H1 (cell line): ENCODE measurements around the gene ELOVL1. TPM values are rescaled to one million over a fixed set of nuclear protein-coding genes. Genes with fewer than 3 reads are reported as not detected.

Experiments used
- CTCF ChIA-PET: fragments of 300-600 bp; sonication (Branson Sonifier 250); formaldehyde crosslinking; loops from one replicate; lab custom pipeline; 2021; ENCODE audit not compliant: partially characterized antibody; lab: Charles Lee
- POLR2A ChIA-PET: fragments of 300-600 bp; sonication (Branson Sonifier 250); formaldehyde crosslinking; loops from one replicate; lab custom pipeline; 2021; ENCODE audit warnings: inconsistent platforms; ENCODE audit not compliant: partially characterized antibody; lab: Charles Lee
- DNase-seq, 2 experiments: peaks; one replicate each; pipeline versions ENCODE4 v3.0.0 to v3.0.0-alpha.2; 2010 to 2022; ENCODE audit warnings: low spot score in 2 of 2, low read depth in 1 of 2, mixed read lengths in 1 of 2
- FAIRE-seq: peaks from 2 replicates; lab custom pipeline; 2011; peaks lifted over from hg19 to GRCh38; lab: Jason Lieb, UNC
- H2AFZ ChIP-seq: 2 replicates; pipeline ENCODE4 v1.8.1; 2012; ENCODE audit warnings: low read length, inconsistent platforms
- H2AK5ac ChIP-seq: 2 replicates; pipeline ENCODE4 v1.6.1; 2013; ENCODE audit warnings: low read depth, low read length
- H2BK120ac ChIP-seq: replicated peaks from 2 replicates; pipeline ENCODE3; 2013; ENCODE audit warnings: low read depth, low read length, inconsistent platforms
- H2BK12ac ChIP-seq: 2 replicates; pipeline ENCODE4 v1.6.1; 2013; ENCODE audit warnings: low read depth, low read length
- H2BK15ac ChIP-seq: 2 replicates; pipeline ENCODE4 v1.6.1; 2013; ENCODE audit warnings: low read length
- H2BK20ac ChIP-seq: 2 replicates; pipeline ENCODE4 v1.6.1; 2013; ENCODE audit warnings: low read length
- H2BK5ac ChIP-seq: 2 replicates; pipeline ENCODE4 v1.6.1; 2013; ENCODE audit warnings: low read depth, low read length
- H3K14ac ChIP-seq: 2 replicates; pipeline ENCODE4 v1.6.1; 2013; ENCODE audit warnings: inconsistent platforms; ENCODE audit not compliant: insufficient read length
- H3K18ac ChIP-seq: 2 replicates; pipeline ENCODE4 v1.6.1; 2013; ENCODE audit warnings: low read length; ENCODE audit errors: extremely low read depth
- H3K23ac ChIP-seq: 2 replicates; pipeline ENCODE4 v1.6.1; 2013; ENCODE audit warnings: inconsistent platforms; ENCODE audit not compliant: insufficient read length
- H3K23me2 ChIP-seq: 2 replicates; pipeline ENCODE4 v1.6.1; 2013; ENCODE audit warnings: low read depth, low read length
- H3K27ac ChIP-seq: 2 replicates; pipeline ENCODE4 v1.6.1; 2011; ENCODE audit warnings: low read depth, low read length, inconsistent platforms
- H3K27me3 ChIP-seq, 4 experiments: replicated peaks in 1 of 4; 1 replicate in 1 of 4; 2 replicates in 3 of 4; pipeline versions ENCODE4 v1.6.1 to v1.8.1; 2011 to 2013; ENCODE audit warnings: low read length in 3 of 4, mild to moderate bottlenecking in 3 of 4, inconsistent platforms in 2 of 4, mixed read lengths in 2 of 4, moderate library complexity in 1 of 4; ENCODE audit not compliant: control insufficient read depth in 3 of 4, insufficient read depth in 3 of 4; ENCODE audit errors: extremely low read depth in 1 of 4
- H3K36me3 ChIP-seq, 4 experiments: 2 replicates each; pipeline versions ENCODE4 v1.6.1 to v1.8.1; 2011 to 2013; ENCODE audit warnings: mild to moderate bottlenecking in 4 of 4, low read length in 3 of 4, moderate library complexity in 2 of 4, control low read depth in 1 of 4, inconsistent platforms in 1 of 4; ENCODE audit not compliant: insufficient read depth in 4 of 4, control insufficient read depth in 2 of 4
- H3K4ac ChIP-seq: replicated peaks from 2 replicates; pipeline ENCODE3; 2013; ENCODE audit warnings: low read length, low read depth, mixed read lengths, inconsistent platforms; ENCODE audit not compliant: insufficient read length
- H3K4me1 ChIP-seq, 4 experiments: replicated peaks in 1 of 4; 1 replicate in 1 of 4; 2 replicates in 3 of 4; pipeline versions ENCODE4 v1.6.1 to v1.8.1; 2011 to 2013; ENCODE audit warnings: low read length in 3 of 4, inconsistent platforms in 2 of 4, mixed read lengths in 1 of 4; ENCODE audit not compliant: insufficient read depth in 4 of 4, control insufficient read depth in 3 of 4
- H3K4me2 ChIP-seq, 2 experiments: 2 replicates each; pipeline versions ENCODE4 v1.6.1 to v1.8.1; 2011 to 2013; ENCODE audit warnings: low read depth in 2 of 2, low read length in 2 of 2, control low read depth in 1 of 2, inconsistent platforms in 1 of 2, mild to moderate bottlenecking in 1 of 2; ENCODE audit not compliant: insufficient read depth in 1 of 2
- H3K4me3 ChIP-seq, 4 experiments: fragments of 200-600, 300-600 bp in 1 of 4; sonication (generic), shearing (Covaris generic), sonication (Bioruptor Twin) in 1 of 4; 2 replicates each; pipeline versions ENCODE4 v1.5.1 to v1.8.1; 2011 to 2016; ENCODE audit warnings: low read length in 4 of 4, low read depth in 3 of 4, control low read depth in 2 of 4, inconsistent platforms in 2 of 4, mild to moderate bottlenecking in 2 of 4, mixed read lengths in 1 of 4, moderate library complexity in 1 of 4; ENCODE audit not compliant: insufficient read depth in 2 of 4; ENCODE audit errors: extremely low read depth in 1 of 4
- H3K56ac ChIP-seq: replicated peaks from 2 replicates; pipeline ENCODE3; 2013; ENCODE audit warnings: low read depth, mild to moderate bottlenecking, mixed read lengths, low read length, inconsistent platforms; ENCODE audit not compliant: insufficient read length
- H3K79me1 ChIP-seq: 2 replicates; pipeline ENCODE4 v1.6.1; 2013; ENCODE audit warnings: low read depth, low read length, control low read depth
- H3K79me2 ChIP-seq, 2 experiments: 2 replicates each; pipeline versions ENCODE4 v1.6.1 to v1.8.1; 2012 to 2013; ENCODE audit warnings: low read length in 2 of 2, mild to moderate bottlenecking in 2 of 2, inconsistent platforms in 1 of 2; ENCODE audit not compliant: insufficient read depth in 2 of 2, control insufficient read depth in 1 of 2
- H3K9ac ChIP-seq, 4 experiments: replicated peaks in 1 of 4; 1 replicate in 1 of 4; 2 replicates in 3 of 4; pipeline versions ENCODE4 v1.6.1 to v1.8.1; 2011 to 2013; ENCODE audit warnings: low read depth in 3 of 4, low read length in 3 of 4, control low read depth in 2 of 4, mild to moderate bottlenecking in 2 of 4, moderate library complexity in 2 of 4, inconsistent platforms in 1 of 4; ENCODE audit errors: extremely low read depth in 1 of 4
- H3K9me3 ChIP-seq, 2 experiments: 2 replicates each; pipeline versions ENCODE4 v1.6.1 to v1.8.1; 2012 to 2013; ENCODE audit warnings: mild to moderate bottlenecking in 2 of 2, moderate library complexity in 2 of 2, control low read depth in 1 of 2, inconsistent platforms in 1 of 2, low read depth in 1 of 2, low read length in 1 of 2, mixed read lengths in 1 of 2; ENCODE audit not compliant: insufficient read depth in 2 of 2
- H4K20me1 ChIP-seq, 2 experiments: replicated peaks in 1 of 2; 2 replicates each; pipeline versions ENCODE3 to v1.8.1; 2011 to 2013; ENCODE audit warnings: inconsistent platforms in 2 of 2, low read length in 2 of 2, mild to moderate bottlenecking in 1 of 2; ENCODE audit not compliant: insufficient read depth in 2 of 2, control insufficient read depth in 1 of 2
- H4K5ac ChIP-seq: 2 replicates; pipeline ENCODE4 v1.6.1; 2013; ENCODE audit warnings: low read length, low read depth, mixed read lengths, inconsistent platforms; ENCODE audit not compliant: insufficient read length
- H4K8ac ChIP-seq: 2 replicates; pipeline ENCODE4 v1.8.0; 2013; ENCODE audit warnings: mild to moderate bottlenecking, moderate library complexity, low read length, inconsistent platforms; ENCODE audit not compliant: insufficient read depth; ENCODE audit errors: extremely low read depth
- H4K91ac ChIP-seq: replicated peaks from 2 replicates; pipeline ENCODE3; 2013; ENCODE audit warnings: low read length, mixed read lengths, inconsistent platforms; ENCODE audit not compliant: insufficient read length
- TCF12 ChIP-seq: IDR thresholded peaks from 2 replicates; pipeline ENCODE4 v1.6.1; 2011; ENCODE audit warnings: low read depth, mild to moderate bottlenecking, low read length
- WGBS, 2 experiments: shearing (Covaris generic) in 1 of 2; methylation state at CpG; one replicate each; pipeline versions ENCODE4 v1.1.6 to v1.1.7; 2013 to 2015; ENCODE audit warnings: low lambda C conversion rate in 2 of 2, mixed read lengths in 2 of 2, inconsistent platforms in 1 of 2, low coverage in 1 of 2, missing lambda C conversion rate in 1 of 2; ENCODE audit not compliant: insufficient replicate concordance in 2 of 2, insufficient coverage in 1 of 2, insufficient read length in 1 of 2; ENCODE audit errors: extremely low coverage in 1 of 2, missing lambda C conversion rate in 1 of 2; 5-methylcytosine and 5-hydroxymethylcytosine counted together
- polyA plus RNA-seq, 7 experiments: library from polyadenylated mRNA; depleted of rRNA in 3 of 7; stranded (reverse) in 5 of 7; unstranded in 2 of 7; fragments of >200 nt in 5 of 7; fragments of 200-250 nt in 2 of 7; gene quantifications; 1 replicate in 5 of 7; 2 replicates in 1 of 7; 4 replicates in 1 of 7; pipeline versions ENCODE4 v1.2.1 to v1.2.3, GENCODE V29; 2011 to 2013; ENCODE audit warnings: missing spikeins in 2 of 7, mixed read lengths in 2 of 7
- total RNA-seq: library from RNA; stranded (reverse); fragmentation: NEBNext Ultra II Directional; extraction: Animal tissue kit (Norgen Biotek cat#: 25700); gene quantifications from 2 replicates; pipeline ENCODE4 v1.2.1, GENCODE V29; 2021

Gene ELOVL1
- total and polyA plus RNA-seq, 2 of the 8 experiments (the other 6 are each of a cell fraction or from before 2014, with no cell fraction given) = 28.5 to 68.1 TPM

DNA sequence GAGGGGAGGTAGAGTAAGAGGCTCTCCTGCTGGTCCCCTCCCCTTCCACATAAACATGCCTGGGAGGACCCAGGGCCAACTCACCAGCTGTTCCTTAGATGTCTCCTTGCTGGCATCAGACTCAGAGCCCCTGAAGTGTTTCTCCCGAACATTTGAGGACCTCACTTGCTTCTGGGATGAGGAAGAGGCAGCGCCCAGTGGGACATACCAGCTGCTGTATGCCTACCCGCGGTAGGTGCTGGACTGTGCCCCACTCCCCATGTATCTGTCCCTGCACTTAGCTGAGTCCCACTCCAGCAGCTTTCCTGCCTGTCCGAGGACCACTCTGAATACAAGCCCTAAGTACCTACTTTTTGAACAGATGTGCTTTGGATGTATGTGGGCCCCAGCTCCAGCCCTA, 29.8 kb downstream of the ELOVL1 start:
- Histone ChIP-seq H2BK5ac (no peak overlapping the region), H3K4me3 (no peak overlapping the region), H3K4me1 (no peaks in the 10 kb centered on the region), H3K4me2 (no peak overlapping the region), H3K27me3 (no peaks in the 10 kb centered on the region), H3K79me2 (no peaks in the 10 kb centered on the region), H4K5ac (no peak overlapping the region), H3K14ac (no peak overlapping the region), H3K9ac (no peak overlapping the region), H3K4ac (no peak overlapping the region), H4K20me1 (no peaks in the 10 kb centered on the region), H4K8ac (no peak overlapping the region), H4K91ac (no peak overlapping the region), H2AK5ac (no peak overlapping the region), H3K18ac (no peak overlapping the region), H3K9me3 (no peaks in the 10 kb centered on the region), H3K36me3 (no peaks in the 10 kb centered on the region), H2BK120ac (no peak overlapping the region), H2BK15ac (no peak overlapping the region), H2AFZ (no peak overlapping the region), H2BK12ac (no peak overlapping the region), H2BK20ac (no peak overlapping the region), H3K27ac (no peak overlapping the region), H3K23ac (no peak overlapping the region), H3K79me1 (no peaks in the 10 kb centered on the region), H3K23me2 (no peaks in the 10 kb centered on the region), H3K56ac (no peak overlapping the region)
- ChIA-PET CTCF (interaction anchor here (1.2 to 1.3 kb wide), 3 partner anchors 9 to 111 kb away, joined by 3 to 5 read pairs (median 4); no protein-coding TSS in a partner anchor), POLR2A (interaction anchor here (1.3 to 1.4 kb wide), 3 partner anchors 8 to 20 kb away, joined by 3 to 5 read pairs (median 5); partner anchors contain the start of gene CDC20)
- DNase-seq = no peak
- WGBS, 2 experiments = 92% methylated on average over 5 of the region's 5 CpGs; no CpG with 5 or more reads in 1 of the 2 experiments
- no peak for TF ChIP-seq TCF12
- FAIRE-seq = no peak
